ENCODE data around the gene OPTC.

The OPTC gene

GRCh38 chr1:203453616-203454015, 40.3 kb upstream of the OPTC start:
- Histone ChIP-seq H3K79me2 (ENCODE audit: insufficient read depth, low read depth) (no peaks in the 10 kb centered on the region), H3K36me3 (ENCODE audit: insufficient read depth) (no peaks in the 10 kb centered on the region), H3K27ac (no peak overlapping the region), H3K4me1 (ENCODE audit: low read depth, poor library complexity, severe bottlenecking) (peaks cover 1% of the 10 kb centered on the region), H3K9ac (no peak overlapping the region), H4K20me1 (ENCODE audit: insufficient read depth) (no peaks in the 10 kb centered on the region), H3K4me2 (no peak overlapping the region), H3K27me3 (ENCODE audit: insufficient read depth, low read depth) (no peaks in the 10 kb centered on the region), H2AFZ (ENCODE audit: low read depth) (no peak overlapping the region), H3K4me3 (IDR thresholded peaks at IDR 0.05; ENCODE audit: insufficient read depth, low read depth, low read length) (no peak overlapping the region)
- TF ChIP-seq CTCF (conservative IDR thresholded peaks at IDR 0.05; ENCODE audit: low read depth, low read length): no peak

DNA sequence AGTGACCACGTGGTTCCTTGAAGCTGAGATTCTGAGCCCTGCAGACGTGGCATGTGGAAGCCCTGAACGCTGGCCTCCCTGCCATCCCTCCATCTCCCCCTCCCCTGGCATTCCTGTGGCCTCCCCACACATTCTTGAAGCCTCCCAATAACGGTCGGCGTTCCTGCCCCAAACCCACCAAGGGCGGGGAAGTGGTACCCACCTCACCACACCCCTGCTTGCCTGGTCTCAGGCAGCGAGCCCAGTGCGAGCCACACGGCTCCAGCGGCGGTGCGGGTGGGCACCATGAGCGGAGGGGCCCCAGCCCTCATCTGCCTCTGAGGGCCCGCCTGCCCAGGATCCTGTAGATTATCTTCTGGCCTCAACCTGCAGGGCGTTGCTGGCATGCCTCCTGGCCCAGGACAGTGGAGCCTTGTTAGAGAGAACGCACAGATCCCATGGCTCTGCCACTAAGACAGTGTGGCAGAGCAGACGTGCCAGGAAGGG, 38.9 kb upstream of the OPTC start:
- H3K4me3 ChIP-seq (IDR thresholded peaks at IDR 0.05; ENCODE audit: insufficient read depth, low read depth, low read length): no peak overlapping the region
- H4K20me1 ChIP-seq (ENCODE audit: insufficient read depth): no peaks in the 10 kb centered on the region
- no peaks in the 10 kb centered on the region for H3K27me3 ChIP-seq (ENCODE audit: insufficient read depth, low read depth)
- H3K4me1 ChIP-seq (ENCODE audit: low read depth, poor library complexity, severe bottlenecking): peaks cover 15% of the 10 kb centered on the region
- no peak overlapping the region for H3K9ac ChIP-seq
- no peak overlapping the region for H2AFZ ChIP-seq (ENCODE audit: low read depth)
- no peak overlapping the region for H3K27ac ChIP-seq
- TF ChIP-seq CTCF (conservative IDR thresholded peaks at IDR 0.05; ENCODE audit: low read depth, low read length): no peak
- no peak overlapping the region for H3K4me2 ChIP-seq
- H3K36me3 ChIP-seq (ENCODE audit: insufficient read depth): no peaks in the 10 kb centered on the region
- H3K79me2 ChIP-seq (ENCODE audit: insufficient read depth, low read depth): no peaks in the 10 kb centered on the region

DNA sequence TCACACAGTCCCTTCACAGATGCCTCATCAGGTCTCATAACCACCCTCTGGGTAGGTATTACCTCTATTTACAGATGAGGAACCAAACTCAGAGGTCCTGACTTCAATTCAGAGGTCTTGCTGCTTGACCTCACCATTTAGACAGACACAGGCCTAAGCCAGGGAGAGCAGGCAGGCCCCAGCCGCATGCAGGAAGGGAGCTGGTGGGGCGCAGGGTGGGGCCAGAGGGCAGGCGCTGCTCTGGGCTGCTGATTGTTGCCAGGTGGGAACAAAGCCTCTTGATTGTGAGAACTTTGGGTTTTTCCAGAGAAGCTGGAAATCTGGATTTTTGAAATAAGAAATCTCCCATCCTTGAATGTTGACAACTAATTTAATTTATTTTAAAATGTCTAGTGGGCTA, 38.2 kb upstream of the OPTC start:
- H4K20me1 ChIP-seq (ENCODE audit: insufficient read depth): no peaks in the 10 kb centered on the region
- H3K4me2 ChIP-seq: no peak overlapping the region
- H3K9ac ChIP-seq: no peak overlapping the region
- TF ChIP-seq CTCF (conservative IDR thresholded peaks at IDR 0.05; ENCODE audit: low read depth, low read length): no peak
- H3K4me1 ChIP-seq (ENCODE audit: low read depth, poor library complexity, severe bottlenecking): peaks cover 22% of the 10 kb centered on the region
- H3K79me2 ChIP-seq (ENCODE audit: insufficient read depth, low read depth): no peaks in the 10 kb centered on the region
- no peak overlapping the region for H3K27ac ChIP-seq
- no peaks in the 10 kb centered on the region for H3K27me3 ChIP-seq (ENCODE audit: insufficient read depth, low read depth)
- no peak overlapping the region for H3K4me3 ChIP-seq (IDR thresholded peaks at IDR 0.05; ENCODE audit: insufficient read depth, low read depth, low read length)
- H3K36me3 ChIP-seq (ENCODE audit: insufficient read depth): no peaks in the 10 kb centered on the region
- no peak overlapping the region for H2AFZ ChIP-seq (ENCODE audit: low read depth)

GRCh38 chr1:203456577-203456976, 37.4 kb upstream of the OPTC start:
- Histone ChIP-seq H3K27ac (no peak overlapping the region), H3K79me2 (ENCODE audit: insufficient read depth, low read depth) (no peaks in the 10 kb centered on the region), H3K27me3 (ENCODE audit: insufficient read depth, low read depth) (no peaks in the 10 kb centered on the region), H3K4me3 (IDR thresholded peaks at IDR 0.05; ENCODE audit: insufficient read depth, low read depth, low read length) (no peak overlapping the region), H2AFZ (ENCODE audit: low read depth) (no peak overlapping the region), H3K36me3 (ENCODE audit: insufficient read depth) (no peaks in the 10 kb centered on the region), H3K9ac (no peak overlapping the region), H4K20me1 (ENCODE audit: insufficient read depth) (no peaks in the 10 kb centered on the region), H3K4me2 (no peak overlapping the region), H3K4me1 (ENCODE audit: low read depth, poor library complexity, severe bottlenecking) (peaks cover 31% of the 10 kb centered on the region)
- TF ChIP-seq CTCF (conservative IDR thresholded peaks at IDR 0.05; ENCODE audit: low read depth, low read length): no peak

All from KMS-11 (cell line).